ENCODE results near the gene JKAMP. TPM values are rescaled to one million over a fixed set of nuclear protein-coding genes. Genes with fewer than 3 reads are reported as not detected.
A peak's percentile ranks its signal among the peaks of the same experiment; 100 is the strongest.

Gene JKAMP
- total RNA-seq, 1 donor from 2014 or later = 39.5 TPM

- H3K36me3 Mint-ChIP-seq = peaks cover 3% of the 10 kb centered on the region
Measured at GRCh38 chr14:59500732-59501131, 16.4 kb downstream of the JKAMP start.

GRCh38 chr14:59503256-59503655 is 18.9 kb downstream of the JKAMP start:
- no peaks in the 10 kb centered on the region for H3K4me1 Mint-ChIP-seq (ENCODE audit: unreplicated experiment)
- H3K27me3 Mint-ChIP-seq = no peaks in the 10 kb centered on the region
- peaks cover 3% of the 10 kb centered on the region for H3K36me3 Mint-ChIP-seq
- H3K27ac Mint-ChIP-seq = no peak overlapping the region
- H3K4me3 Mint-ChIP-seq = no peak overlapping the region
- no peaks in the 10 kb centered on the region for H3K9me3 Mint-ChIP-seq
- no peak for TF ChIP-seq CTCF (conservative IDR thresholded peaks at IDR 0.05)
- DNase-seq (ENCODE audit: extremely low spot score, unreplicated experiment) = no peak

More at GRCh38 chr14:59500732-59501131, 16.4 kb downstream of the JKAMP start:
- TF ChIP-seq CTCF (conservative IDR thresholded peaks at IDR 0.05) = no peak
- Mint-ChIP-seq H3K4me3 (no peak overlapping the region), H3K9me3 (no peaks in the 10 kb centered on the region), H3K4me1 (ENCODE audit: unreplicated experiment) (no peaks in the 10 kb centered on the region), H3K27ac (no peak overlapping the region), H3K27me3 (no peaks in the 10 kb centered on the region)
- no peak for DNase-seq (ENCODE audit: extremely low spot score, unreplicated experiment)

- H3K27ac Mint-ChIP-seq = no peak overlapping the region
- no peaks in the 10 kb centered on the region for H3K4me1 Mint-ChIP-seq (ENCODE audit: unreplicated experiment)
- peak; percentile 86 for TF ChIP-seq CTCF (conservative IDR thresholded peaks at IDR 0.05)
- peaks cover 3% of the 10 kb centered on the region for H3K36me3 Mint-ChIP-seq
- H3K9me3 Mint-ChIP-seq = no peaks in the 10 kb centered on the region
- H3K27me3 Mint-ChIP-seq = no peaks in the 10 kb centered on the region
- no peak overlapping the region for H3K4me3 Mint-ChIP-seq
- no peak for DNase-seq (ENCODE audit: extremely low spot score, unreplicated experiment)
Measured at GRCh38 chr14:59507063-59507751, 22.9 kb downstream of the JKAMP start.

GRCh38 chr14:59507752-59508103 is 23.4 kb downstream of the JKAMP start:
- H3K4me1 Mint-ChIP-seq (ENCODE audit: unreplicated experiment) = no peaks in the 10 kb centered on the region
- no peaks in the 10 kb centered on the region for H3K9me3 Mint-ChIP-seq
- H3K4me3 Mint-ChIP-seq = no peak overlapping the region
- H3K27me3 Mint-ChIP-seq = no peaks in the 10 kb centered on the region
- H3K27ac Mint-ChIP-seq = no peak overlapping the region
- TF ChIP-seq CTCF (conservative IDR thresholded peaks at IDR 0.05) = no peak
- H3K36me3 Mint-ChIP-seq = peaks cover 3% of the 10 kb centered on the region
- no peak for DNase-seq (ENCODE audit: extremely low spot score, unreplicated experiment)

- H3K27me3 Mint-ChIP-seq = no peaks in the 10 kb centered on the region
- no peaks in the 10 kb centered on the region for H3K9me3 Mint-ChIP-seq
- no peak for TF ChIP-seq CTCF (conservative IDR thresholded peaks at IDR 0.05)
- no peaks in the 10 kb centered on the region for H3K4me1 Mint-ChIP-seq (ENCODE audit: unreplicated experiment)
- no peaks in the 10 kb centered on the region for H3K36me3 Mint-ChIP-seq
- H3K4me3 Mint-ChIP-seq = no peak overlapping the region
- no peak for DNase-seq (ENCODE audit: extremely low spot score, unreplicated experiment)
- no peak overlapping the region for H3K27ac Mint-ChIP-seq
Measured at GRCh38 chr14:59509101-59509500, 24.8 kb downstream of the JKAMP start.

Data from type B pancreatic cell (in vitro differentiated cells).